HK-2 (cell line): ENCODE measurements around the gene CYP4A11.
A peak's percentile ranks its signal among the peaks of the same experiment; 100 is the strongest.
"Not testable (repeated sequence)": the region's sequence is repeated elsewhere in the genome, so short reads cannot be mapped to it uniquely, and the experiment has no call there.

Experiments
- DNase-seq: peaks from one replicate; pipeline ENCODE4 v3.0.0-alpha.2; 2018; ENCODE audit not compliant: unreplicated experiment

The CYP4A11 gene, protein sequence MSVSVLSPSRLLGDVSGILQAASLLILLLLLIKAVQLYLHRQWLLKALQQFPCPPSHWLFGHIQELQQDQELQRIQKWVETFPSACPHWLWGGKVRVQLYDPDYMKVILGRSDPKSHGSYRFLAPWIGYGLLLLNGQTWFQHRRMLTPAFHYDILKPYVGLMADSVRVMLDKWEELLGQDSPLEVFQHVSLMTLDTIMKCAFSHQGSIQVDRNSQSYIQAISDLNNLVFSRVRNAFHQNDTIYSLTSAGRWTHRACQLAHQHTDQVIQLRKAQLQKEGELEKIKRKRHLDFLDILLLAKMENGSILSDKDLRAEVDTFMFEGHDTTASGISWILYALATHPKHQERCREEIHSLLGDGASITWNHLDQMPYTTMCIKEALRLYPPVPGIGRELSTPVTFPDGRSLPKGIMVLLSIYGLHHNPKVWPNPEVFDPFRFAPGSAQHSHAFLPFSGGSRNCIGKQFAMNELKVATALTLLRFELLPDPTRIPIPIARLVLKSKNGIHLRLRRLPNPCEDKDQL

DNA sequence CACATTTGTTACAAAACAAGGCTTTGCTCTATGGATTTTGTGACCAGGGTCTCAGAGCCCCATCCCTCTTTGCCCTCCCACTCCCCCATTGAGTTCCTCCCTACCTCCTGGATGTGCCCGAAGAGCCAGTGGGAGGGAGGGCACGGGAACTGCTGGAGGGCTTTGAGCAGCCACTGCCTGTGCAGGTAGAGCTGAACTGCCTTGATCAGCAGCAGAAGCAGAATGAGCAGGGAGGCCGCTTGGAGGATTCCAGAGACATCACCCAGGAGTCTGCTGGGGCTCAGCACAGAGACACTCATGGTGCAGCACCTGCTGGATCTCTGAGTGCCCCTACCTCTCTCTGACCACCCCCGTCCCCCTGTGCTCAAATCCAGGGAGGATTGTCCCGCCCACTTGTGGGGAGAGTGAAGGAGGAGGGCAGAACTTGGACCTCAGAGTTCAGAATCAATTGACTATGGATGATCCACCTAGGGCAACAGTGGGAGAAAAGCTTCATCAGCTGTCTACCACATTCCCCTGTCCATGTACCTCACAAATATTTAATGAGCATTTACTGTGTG is at the start of gene CYP4A11:
Gene CYP4A11, minus strand, starts transcription at position 342 of the 560 bp plus-strand sequence. Its CDS starts 43 bp downstream, at position 299.
- no peak for DNase-seq

DNA sequence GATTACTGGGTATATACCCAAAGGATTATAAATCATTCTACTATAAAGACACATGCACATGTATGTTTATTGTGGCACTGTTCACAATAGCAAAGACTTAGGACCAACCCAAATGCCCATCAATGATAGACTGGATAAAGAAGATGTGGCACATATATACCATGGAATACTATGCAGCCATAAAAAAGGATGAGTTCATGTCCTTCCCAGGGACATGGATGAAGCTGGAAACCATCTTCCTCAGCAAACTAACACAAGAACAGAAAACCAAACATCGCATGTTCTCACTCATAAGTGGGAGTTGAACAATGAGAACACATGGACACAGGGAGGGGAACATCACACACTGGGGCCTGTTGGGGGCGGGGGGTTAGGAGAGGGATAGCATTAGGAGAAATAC is 49.3 kb upstream of the CYP4A11 start:
- not testable (repeated sequence) for DNase-seq

DNA sequence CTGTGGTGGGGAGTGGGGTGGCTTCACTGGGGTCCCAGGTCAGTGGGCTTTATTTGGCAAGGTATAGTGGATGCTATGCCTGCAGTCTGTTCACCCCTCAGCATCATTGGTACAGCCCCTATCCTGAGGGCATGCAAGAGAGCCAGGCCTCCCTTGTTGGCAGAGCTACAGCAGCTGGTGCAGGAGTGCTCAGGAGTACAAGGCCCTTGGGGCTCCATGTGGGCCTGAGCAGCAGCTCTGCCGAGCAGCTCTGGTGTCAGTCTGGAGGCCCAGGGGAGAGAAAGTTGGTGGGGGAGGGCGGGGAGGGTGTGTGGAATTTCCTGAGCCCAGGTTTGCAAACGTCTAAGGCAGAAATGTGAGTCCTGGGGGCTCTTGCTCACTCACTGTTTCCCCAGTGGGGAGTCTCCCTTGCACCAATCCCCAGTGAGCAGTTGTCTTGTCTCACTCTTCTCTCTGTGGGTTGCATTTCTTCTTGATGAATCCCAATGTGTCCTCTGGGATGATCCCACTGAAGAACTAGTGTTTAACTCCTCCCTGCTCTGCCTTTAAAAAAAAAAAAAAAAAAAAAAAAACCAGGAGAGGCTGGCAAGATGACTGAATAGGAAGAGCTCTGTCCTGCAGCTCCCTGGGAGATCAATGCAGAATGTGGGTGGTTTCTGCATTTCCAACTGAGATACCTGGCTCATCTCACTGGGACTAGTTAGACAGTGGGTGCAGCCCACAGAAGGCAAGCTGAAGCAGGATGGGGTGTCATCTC is 42.7 kb upstream of the CYP4A11 start:
- DNase-seq: no peak

DNA sequence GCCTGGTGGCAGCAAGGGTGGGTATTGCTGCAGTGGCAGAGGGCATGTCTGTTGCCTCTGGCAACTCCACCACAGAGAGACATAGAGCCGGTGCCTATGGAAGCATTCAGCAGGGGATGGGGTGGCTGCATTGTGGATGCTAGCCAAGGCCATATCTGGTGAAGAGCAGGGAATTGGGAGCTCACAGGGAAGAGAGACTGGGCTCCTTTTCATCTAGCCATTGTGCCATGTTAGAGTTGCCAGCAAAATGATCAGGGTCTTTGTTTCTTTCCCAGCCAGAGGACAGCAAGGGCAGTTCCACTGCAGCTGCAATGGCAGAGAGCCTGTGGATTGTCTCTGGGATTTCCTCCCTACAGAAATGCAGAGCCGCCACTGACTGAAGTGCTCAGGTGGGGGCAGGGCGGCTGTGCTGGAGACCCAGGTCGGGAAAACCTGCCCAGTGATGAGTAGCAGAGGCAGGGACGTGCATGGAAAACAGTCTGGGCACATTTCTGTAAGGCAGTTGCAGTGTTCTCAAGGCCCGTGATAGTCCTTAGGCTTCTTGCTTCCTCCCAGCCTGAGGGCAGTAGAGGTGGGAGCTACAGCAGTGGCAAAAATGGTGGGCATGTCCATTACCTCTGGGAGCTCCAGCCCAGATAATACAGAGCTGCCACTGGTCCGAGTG is 42.0 kb upstream of the CYP4A11 start:
- DNase-seq: no peak

DNA sequence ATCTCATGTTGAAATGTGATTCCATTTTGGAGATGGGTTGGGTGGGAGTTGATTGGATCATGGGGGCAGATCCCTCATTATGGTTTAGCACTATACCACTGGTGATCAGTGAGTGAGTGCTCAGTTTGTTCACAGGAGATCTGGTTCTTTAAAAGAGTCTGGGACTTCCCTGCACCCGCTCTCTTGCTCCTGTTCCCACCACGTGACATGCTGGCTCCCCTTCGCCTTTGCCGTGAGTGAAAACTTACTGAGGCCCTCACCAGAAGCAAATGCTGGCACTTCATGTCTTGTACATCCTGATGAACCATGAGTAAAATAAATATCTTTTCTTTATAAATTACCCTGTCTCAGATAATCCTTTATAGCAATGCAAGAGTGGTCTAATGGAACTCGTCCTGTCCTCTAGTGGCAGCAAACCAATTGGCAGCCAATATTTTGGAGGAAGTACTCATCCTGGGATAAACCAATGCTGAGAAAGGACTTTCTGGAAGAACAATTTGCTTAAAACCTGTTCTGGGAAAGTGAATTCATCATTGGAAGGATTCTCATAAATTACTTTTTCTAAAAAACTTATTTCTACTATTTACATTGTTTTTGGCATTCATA is 27.8 kb upstream of the CYP4A11 start:
- no peak for DNase-seq

DNA sequence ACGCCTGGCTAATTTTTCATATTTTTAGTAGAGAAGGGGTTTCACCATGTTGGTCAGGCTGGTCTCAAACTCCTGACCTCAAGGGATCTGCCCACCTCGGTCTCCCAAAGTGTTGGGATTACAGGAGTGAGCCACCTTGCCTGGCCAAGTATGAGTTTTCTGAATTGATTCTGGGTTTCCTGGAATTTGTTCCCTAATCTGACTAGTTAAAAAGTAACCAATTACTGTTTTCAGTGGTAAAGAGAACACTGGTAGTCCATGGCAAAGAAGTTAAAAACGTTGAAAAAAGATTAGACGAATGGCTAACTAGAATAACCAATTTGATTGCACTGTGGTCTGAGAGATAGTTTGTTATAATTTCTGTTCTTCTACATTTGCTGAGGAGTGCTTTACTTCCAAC is 21.0 kb upstream of the CYP4A11 start:
- DNase-seq: not testable (repeated sequence)

DNA sequence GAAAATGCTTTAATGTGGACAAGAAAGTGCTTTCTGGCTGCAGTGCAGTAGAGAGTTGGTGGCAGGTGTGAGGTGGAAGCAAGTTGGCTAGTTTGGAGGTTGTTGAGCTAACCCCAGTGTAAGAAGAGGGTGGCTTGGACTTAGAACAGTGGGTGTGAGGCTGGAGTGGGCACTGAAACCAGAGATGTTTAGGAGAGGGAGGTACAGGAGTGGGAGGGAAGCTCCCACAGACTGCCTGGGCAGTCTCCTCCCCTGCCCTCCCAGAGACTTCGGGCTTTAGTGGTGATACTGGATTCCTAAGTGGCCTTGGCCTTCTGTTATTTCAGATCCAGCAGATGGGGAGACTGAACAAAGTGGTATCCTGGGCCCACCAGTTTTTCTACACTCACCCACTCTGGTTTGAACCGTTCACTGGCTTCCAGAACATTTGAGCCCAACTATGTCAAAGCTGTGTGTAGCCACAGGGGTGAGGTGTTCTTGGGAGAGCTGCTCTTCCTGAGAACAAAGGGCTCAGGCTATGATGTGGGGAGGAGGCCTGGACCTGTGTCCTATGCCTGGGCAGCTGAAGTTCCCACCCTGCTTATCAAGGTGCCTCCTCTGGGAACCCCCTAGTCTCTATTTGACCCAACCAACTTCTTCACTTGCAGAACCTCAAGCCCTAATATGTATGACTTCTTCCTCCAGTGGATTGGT is 19.9 kb upstream of the CYP4A11 start:
- DNase-seq: no peak

DNA sequence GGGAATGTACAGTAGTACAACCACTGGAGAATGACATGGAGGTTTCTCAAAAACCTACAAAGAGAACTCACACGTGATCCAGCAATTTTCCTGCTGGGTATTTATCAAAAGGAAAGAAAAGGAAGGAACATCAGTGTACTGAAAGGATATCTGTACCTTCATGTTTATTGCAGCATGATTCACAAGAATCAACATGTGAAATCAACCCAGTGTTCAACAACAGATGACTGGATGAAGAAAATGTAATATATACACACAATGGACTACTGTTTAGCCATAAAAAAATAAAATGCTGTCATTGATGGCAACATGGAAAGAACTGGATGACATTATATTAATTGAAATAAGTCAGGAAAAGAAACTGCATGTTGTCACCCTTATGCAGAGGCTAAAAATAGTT is 19.0 kb upstream of the CYP4A11 start:
- no peak for DNase-seq

DNA sequence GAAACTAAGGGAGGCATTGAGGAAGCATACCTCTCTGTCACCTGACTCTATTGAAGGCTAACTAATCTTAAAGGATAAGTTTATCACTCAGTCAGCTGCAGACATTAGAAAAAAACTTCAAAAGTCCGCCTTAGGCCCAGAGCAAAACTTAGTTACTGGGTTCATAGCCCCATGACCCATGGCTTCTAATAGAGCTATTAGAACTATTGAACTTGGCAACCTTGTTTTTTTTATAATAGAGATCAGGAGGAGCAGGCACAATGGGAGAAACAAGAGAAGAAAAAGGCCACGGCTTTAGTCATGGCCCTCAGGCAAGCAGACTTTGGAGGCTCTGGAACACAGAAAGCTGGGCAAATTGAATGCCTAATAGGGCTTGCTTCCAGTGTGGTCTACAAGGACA is 13.8 kb upstream of the CYP4A11 start:
- DNase-seq: not testable (repeated sequence)

DNA sequence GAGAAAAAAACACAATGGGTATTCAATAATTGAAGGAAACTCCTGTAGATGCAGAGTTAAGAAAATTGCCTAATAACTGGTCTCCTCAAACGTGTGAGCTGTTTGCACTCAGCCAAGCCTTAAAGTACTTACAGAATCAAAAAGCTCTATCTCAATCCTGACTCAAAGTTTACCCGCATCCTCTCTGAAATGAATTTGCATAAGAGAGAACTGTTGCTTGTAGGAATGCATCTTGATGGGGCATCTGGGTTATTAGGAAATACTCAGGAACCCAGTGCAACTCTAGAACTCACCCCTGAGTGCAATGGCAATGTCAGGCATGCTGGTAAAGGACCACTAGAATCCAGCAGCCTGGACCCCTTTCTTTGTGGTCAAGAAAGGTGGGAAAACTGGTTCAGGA is 12.6 kb upstream of the CYP4A11 start:
- not testable (repeated sequence) for DNase-seq

DNA sequence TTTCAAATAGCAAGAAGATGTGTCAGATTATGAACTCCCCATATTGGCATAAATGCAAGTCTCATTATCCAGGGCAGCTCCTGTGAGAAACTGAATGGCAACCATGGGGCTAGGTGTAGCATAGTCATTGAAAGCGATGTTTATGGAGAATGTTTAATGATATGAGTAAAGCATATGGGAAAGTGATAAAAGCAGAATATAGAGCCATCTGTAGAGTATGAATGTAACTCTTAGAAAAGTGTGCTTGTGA is 8.1 kb upstream of the CYP4A11 start:
- DNase-seq: not testable (repeated sequence)

DNA sequence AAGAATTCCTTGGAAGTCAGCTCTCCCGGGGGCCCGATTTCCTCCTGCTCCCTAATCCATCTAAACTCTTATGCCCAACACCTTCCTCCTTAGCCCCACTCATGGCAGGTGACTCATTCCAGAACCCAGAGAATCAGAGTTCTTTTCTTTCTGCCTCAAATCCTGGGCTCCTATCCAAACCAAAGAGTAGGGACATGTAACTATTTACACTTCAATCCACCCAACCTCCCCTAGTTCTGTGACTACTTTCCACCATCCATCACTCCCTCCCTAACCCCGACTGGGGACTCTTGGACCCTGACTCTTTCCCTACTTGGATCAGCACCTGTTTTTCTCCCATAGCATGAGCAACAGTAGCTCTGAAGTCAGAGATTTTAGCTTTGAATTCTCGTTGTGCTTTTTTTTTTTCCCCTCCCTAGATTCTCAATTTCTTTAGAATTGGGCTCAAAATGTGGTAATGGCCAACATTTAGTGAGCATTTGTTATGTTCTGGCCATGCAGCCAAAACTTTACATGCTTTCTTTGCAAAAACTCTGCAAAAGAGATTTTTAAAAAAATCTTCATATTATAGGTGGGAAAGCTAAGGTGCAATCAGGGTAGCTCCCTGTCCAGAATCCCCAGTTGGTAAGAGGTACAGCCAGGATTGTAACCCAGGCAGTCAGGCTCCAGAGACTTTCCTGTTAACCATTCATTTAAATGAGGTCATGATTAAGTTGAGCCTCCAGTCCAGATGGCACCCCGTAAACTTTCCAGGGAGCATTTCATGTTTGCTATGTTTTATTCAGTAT is 7.5 kb upstream of the CYP4A11 start:
- DNase-seq: peak; percentile 2

DNA sequence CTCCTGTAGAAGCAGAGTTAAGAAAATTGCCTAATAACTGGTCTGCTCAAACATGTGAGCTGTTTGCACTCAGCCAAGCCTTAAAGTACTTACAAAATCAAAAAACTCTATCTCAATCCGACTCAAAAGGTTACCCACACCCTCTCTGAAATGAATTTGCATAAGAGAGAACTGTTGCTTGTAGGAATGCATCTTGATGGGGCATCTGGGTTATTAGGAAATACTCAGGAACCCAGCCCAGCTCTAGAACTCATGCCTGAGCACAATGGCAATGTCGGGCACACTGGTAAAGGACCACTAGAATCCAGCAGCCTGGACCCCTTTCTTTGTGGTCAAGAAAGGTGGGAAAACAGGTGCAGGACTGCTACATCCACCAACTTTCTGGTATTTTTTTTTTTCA is 6.4 kb upstream of the CYP4A11 start:
- not testable (repeated sequence) for DNase-seq

DNA sequence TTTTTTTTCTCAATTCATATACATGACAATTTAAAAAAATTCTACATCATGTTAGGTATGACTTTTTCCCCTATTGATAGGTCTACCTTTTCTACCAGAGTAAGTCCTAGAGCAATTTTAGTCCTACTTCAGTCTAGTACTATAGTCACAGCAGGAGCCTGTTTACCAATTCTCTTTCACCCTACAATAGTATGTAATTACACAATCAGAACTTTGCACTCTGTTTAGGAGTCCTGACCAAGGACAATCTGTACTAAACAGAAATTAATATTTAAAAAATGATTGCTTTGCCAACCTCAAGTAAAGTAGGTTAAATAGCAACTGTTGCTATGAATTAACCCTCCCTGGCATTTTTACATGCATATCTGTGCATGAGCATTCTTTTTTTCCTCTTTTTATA is 810 bp upstream of the CYP4A11 start:
- no peak for DNase-seq

DNA sequence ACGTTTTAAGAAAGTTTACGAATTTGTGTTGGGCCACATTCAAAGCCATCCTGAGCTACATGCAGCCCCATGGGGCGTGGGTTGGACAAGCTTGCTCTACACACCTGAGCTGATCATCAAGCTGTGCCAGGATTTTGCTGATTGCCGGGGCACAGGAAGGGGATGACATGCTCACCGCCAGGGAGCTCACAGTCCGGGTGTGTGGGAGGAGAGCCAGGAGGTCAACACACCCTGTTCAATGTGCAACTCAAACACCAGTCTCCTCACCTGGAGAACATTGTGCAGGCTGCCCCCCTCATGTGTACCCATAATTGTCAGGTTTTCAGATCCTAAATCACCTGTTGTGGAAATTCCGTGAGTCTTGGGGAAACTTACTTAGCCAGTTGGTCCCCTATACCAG is 969 bp downstream of the CYP4A11 start:
- DNase-seq: no peak

DNA sequence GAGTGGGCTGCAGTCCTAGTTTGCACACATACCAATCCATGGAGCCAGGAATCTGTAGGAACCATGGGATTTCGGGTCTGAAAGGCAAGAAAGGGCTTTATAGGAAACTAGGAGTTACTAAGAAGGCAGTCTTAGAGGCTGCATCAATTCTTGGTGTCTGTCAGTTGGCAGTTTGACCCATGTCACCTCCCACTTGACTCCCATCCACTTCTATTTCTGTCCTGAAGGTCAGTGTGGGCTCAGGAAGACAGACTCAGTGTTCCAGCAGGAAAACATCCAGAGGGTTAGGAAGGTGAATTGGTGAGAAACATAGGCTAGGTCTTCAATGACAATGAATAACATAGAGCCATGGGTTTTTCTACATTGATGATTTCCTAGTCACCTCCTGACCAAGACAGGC is 4.0 kb downstream of the CYP4A11 start:
- no peak for DNase-seq

DNA sequence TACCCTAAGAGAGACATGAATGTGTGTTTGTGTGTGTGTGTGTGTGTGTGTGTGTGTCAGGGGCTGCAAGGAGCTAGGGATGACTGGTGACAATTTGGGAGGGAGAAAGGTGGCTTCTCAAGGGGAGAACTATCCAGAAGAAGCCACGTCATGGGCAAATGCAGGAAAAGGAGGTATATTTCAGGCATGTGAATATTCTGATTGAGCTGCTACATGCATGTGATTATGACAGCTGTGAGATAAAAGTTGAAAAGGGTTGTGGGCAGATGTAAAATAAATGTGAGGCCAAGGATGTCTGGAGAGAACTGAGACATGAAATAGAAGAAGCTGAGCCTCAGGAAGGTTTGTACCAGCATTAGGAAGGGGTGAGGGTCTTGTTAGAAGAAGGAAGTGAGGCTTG is 4.5 kb downstream of the CYP4A11 start:
- no peak for DNase-seq

DNA sequence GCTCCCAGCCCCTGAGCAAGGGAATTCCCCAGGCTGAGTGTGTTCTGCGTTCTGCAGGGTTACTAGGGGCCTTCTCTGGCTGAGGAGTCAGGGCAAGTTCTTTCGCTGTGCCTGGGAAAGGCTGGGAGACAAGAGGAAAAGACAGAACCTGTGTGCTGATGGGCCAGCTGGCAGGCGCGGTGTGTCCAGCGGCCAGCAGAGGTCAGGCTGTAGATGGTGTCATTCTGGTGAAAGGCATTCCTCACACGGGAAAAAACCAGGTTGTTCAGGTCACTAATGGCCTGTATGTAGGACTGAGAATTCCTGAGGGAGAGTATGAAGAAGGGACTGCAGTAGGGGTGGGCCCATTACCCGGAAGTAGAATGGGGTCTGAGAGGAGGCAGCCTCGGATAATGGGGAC is 6.4 kb downstream of the CYP4A11 start:
- DNase-seq: peak; percentile 7

DNA sequence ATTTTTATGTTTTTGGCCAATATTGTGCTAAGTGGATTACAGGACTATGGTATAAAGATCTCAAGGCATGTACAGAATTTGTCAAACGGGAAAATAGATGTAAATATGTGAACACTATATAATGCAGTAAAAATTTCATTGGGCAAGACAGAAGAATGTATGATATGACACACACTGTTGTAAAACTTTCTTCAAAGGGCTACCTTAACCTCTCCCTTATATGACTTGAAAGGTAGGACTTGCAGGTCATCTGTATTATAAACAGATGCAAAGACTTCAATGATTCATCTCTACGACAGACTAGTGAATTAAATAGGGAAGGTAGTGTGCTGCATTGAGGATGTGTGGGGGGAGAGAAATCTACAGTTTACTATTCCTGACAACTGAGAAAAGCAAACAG is 9.3 kb downstream of the CYP4A11 start:
- not testable (repeated sequence) for DNase-seq

DNA sequence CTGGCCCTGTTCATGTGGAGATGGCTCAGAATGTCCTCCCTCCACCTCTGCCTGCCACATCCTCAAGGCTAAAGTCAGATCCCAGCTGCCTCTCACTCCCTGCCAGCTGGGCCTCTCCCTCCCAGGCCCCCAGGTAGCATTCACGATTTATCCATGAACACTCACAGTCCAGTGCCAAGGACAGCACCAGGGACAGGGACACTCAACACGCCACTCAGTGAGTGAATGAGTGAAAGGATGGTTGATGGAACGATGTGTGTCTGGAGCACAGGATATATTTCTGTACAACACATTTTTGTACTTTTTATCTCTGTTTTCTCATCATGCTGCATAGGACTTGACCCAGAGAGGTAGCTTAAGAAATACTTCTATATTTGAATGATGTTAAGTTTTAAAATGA is 10.1 kb downstream of the CYP4A11 start:
- DNase-seq: no peak
